GM19099 (cell line): ENCODE data around the gene CD300H.

Experiments
- POLR2A ChIP-seq: IDR thresholded peaks from 3 replicates; pipeline ENCODE4 v1.6.1; 2011; ENCODE audit warnings: low read depth; ENCODE audit not compliant: insufficient read length; ENCODE audit errors: extremely low read depth

The CD300H gene

GRCh38 chr17:74567397-74567796 lies at the start of gene CD300H:
Gene CD300H, minus strand, starts transcription at chr17:74567509.
- TF ChIP-seq POLR2A, result no peak

GRCh38 chr17:74616696-74617095 lies 49.4 kb upstream of the CD300H start:
- TF ChIP-seq POLR2A, result no peak

- no peak for TF ChIP-seq POLR2A
Observed at GRCh38 chr17:74612046-74612445, 44.7 kb upstream of the CD300H start.

GRCh38 chr17:74610108-74610507 lies 42.8 kb upstream of the CD300H start:
- TF ChIP-seq POLR2A, result no peak

GRCh38 chr17:74608511-74608910 lies 41.2 kb upstream of the CD300H start:
- TF ChIP-seq POLR2A, result no peak

GRCh38 chr17:74607221-74607620 lies 39.9 kb upstream of the CD300H start:
- no peak for TF ChIP-seq POLR2A

GRCh38 chr17:74606050-74606449 lies 38.7 kb upstream of the CD300H start:
- TF ChIP-seq POLR2A, result no peak

- no peak for TF ChIP-seq POLR2A
Observed at GRCh38 chr17:74605361-74605760, 38.1 kb upstream of the CD300H start.

- TF ChIP-seq POLR2A, result no peak
Observed at GRCh38 chr17:74604761-74605160, 37.5 kb upstream of the CD300H start.

- no peak for TF ChIP-seq POLR2A
Observed at GRCh38 chr17:74604200-74604599, 36.9 kb upstream of the CD300H start.

GRCh38 chr17:74603746-74604145 lies 36.4 kb upstream of the CD300H start:
- TF ChIP-seq POLR2A, result no peak

- TF ChIP-seq POLR2A, result no peak
Observed at GRCh38 chr17:74603037-74603635, 35.8 kb upstream of the CD300H start.

GRCh38 chr17:74601944-74602572 lies 34.7 kb upstream of the CD300H start:
- no peak for TF ChIP-seq POLR2A

GRCh38 chr17:74599448-74599939 lies 32.2 kb upstream of the CD300H start:
- no peak for TF ChIP-seq POLR2A

- TF ChIP-seq POLR2A, result no peak
Observed at GRCh38 chr17:74599023-74599399, 31.7 kb upstream of the CD300H start.

- no peak for TF ChIP-seq POLR2A
Observed at GRCh38 chr17:74598346-74599022, 31.2 kb upstream of the CD300H start.
